ENCODE data around the gene PWWP2B. TPM values are rescaled to one million over a fixed set of nuclear protein-coding genes. Genes with fewer than 3 reads are reported as not detected.

The PWWP2B gene
- total and polyA plus RNA-seq, 2 of the 13 experiments (the other 11 are each of a cell fraction or from before 2014, with no cell fraction given) = 2.3 to 4.7 TPM

GRCh38 chr10:132423966-132424861 is 27.2 kb downstream of the PWWP2B start:
- Histone ChIP-seq H3K4me3 (replicated peaks in 1 of 3; ENCODE audit: insufficient read depth in 1 of 3, low read depth in 2 of 3, low read length in 3 of 3) (no peak overlapping the region), H3K4me2 (ENCODE audit: low read depth, low read length) (no peak overlapping the region), H4K20me1 (ENCODE audit: insufficient read depth, low read length) (no peaks in the 10 kb centered on the region), H2AFZ (ENCODE audit: low read length) (no peak overlapping the region), H3K27me3 (ENCODE audit: control insufficient read depth in 1 of 2, insufficient read depth in 2 of 2, low read length in 2 of 2) (peaks cover 0 to 2% of the 10 kb centered on the region in 2 experiments; a peak in 1 of 5 replicates), H3K9ac (ENCODE audit: insufficient read depth, low read depth, low read length) (no peak overlapping the region), H3K79me2 (ENCODE audit: insufficient read depth, low read length) (no peaks in the 10 kb centered on the region), H3K4me1 (ENCODE audit: insufficient read depth, low read length) (peaks cover 31% of the 10 kb centered on the region), H3K9me3 (ENCODE audit: low read length) (no peaks in the 10 kb centered on the region), H3K36me3 (replicated peaks in 1 of 2; ENCODE audit: control insufficient read depth in 1 of 2, insufficient read depth in 2 of 2, low read length in 2 of 2) (no peaks in the 10 kb centered on the region), H3K27ac (ENCODE audit: extremely low read length, insufficient read depth, low read length) (no peak overlapping the region)
- no TSS peak for BruUV-seq (replicated peaks)
- WGBS (ENCODE audit: low lambda C conversion rate) = 76% methylated on average over 7 of the region's 21 CpGs
- ChIA-PET POLR2A (no interaction called here), CTCF (ENCODE audit: low intra/inter-chr PET ratio, low total read pairs) (no interaction called here)
- TF ChIP-seq ZNF746 (CRISPR knock-in tag; IDR thresholded peaks at IDR 0.05) (no peak), E2F2 (CRISPR knock-in tag; IDR thresholded peaks at IDR 0.05; ENCODE audit: borderline replicate concordance) (no peak), MXD1 (CRISPR knock-in tag; IDR thresholded peaks at IDR 0.05) (no peak), KDM2A (CRISPR knock-in tag; IDR thresholded peaks at IDR 0.05; ENCODE audit: borderline replicate concordance, low read depth) (no peak), TCF7 (IDR thresholded peaks at IDR 0.05; ENCODE audit: low read depth) (no peak), DMAP1 (CRISPR knock-in tag; IDR thresholded peaks at IDR 0.05) (no peak), ZNF263 (CRISPR knock-in tag; IDR thresholded peaks at IDR 0.05) (no peak), RBFOX2 (IDR thresholded peaks at IDR 0.05; ENCODE audit: low read depth, low read length) (no peak), HCFC1 (IDR thresholded peaks at IDR 0.05; ENCODE audit: low read depth, low read length) (no peak), ZNF777 (CRISPR knock-in tag; IDR thresholded peaks at IDR 0.05) (no peak), ZNF546 (CRISPR knock-in tag; conservative IDR thresholded peaks at IDR 0.05) (no peak), SMAD1 (CRISPR knock-in tag; IDR thresholded peaks at IDR 0.05; ENCODE audit: borderline replicate concordance, low read depth) (no peak), ZNF276 (CRISPR knock-in tag; IDR thresholded peaks at IDR 0.05; ENCODE audit: low read depth) (no peak)
- ATAC-seq (no peak), DNase-seq (ENCODE audit: low spot score) (no peak), FAIRE-seq (no peak)
- in situ Hi-C loops (cut with HindIII; ENCODE audit: extremely low pct_ligation_motif_present, low pct_unique_long_range_greater_than_20kb) (no loop called here), intact Hi-C loops (cut with micrococcal nuclease; ENCODE audit: unreplicated experiment) (no loop called here)
